Endothelial cell of umbilical vein (primary cell): ENCODE measurements around the gene GLYATL2. TPM values are rescaled to one million over a fixed set of nuclear protein-coding genes. Genes with fewer than 3 reads are reported as not detected.

Experiments used
- BruUV-seq: library from RNA; stranded (reverse); fragments of 400-500 nt; replicated peaks from 2 replicates; lab custom pipeline; 2021; lab: Mats Ljungman, UMichigan
- CTCF ChIA-PET: fragments of 300-600, 350-600 bp; sonication (Branson Sonifier 250); formaldehyde crosslinking; loops from one replicate; lab custom pipeline; 2021; ENCODE audit warnings: antibody characterized with exemption, inconsistent platforms; lab: Charles Lee
- POLR2A ChIA-PET: fragments of 300-600, 350-600 bp; sonication (Branson Sonifier 250); formaldehyde crosslinking; loops from one replicate; lab custom pipeline; 2021; ENCODE audit warnings: antibody characterized with exemption, inconsistent platforms; lab: Charles Lee
- DNase-seq: peaks from one replicate; pipeline ENCODE4 v3.0.0-alpha.2; 2011; ENCODE audit warnings: low read depth, low spot score
- FAIRE-seq: peaks from 2 replicates; lab custom pipeline; 2011; peaks lifted over from hg19 to GRCh38; lab: Jason Lieb, UNC
- H2AFZ ChIP-seq: 2 replicates; pipeline ENCODE4 v1.6.0; 2012; ENCODE audit warnings: low read depth, low read length, control low read depth, inconsistent platforms
- H3K27ac ChIP-seq: 2 replicates; pipeline ENCODE4 v1.5.1; 2011; ENCODE audit warnings: low read depth, mild to moderate bottlenecking, control low read depth, low read length, moderate library complexity; ENCODE audit not compliant: insufficient read depth
- H3K27me3 ChIP-seq, 2 experiments: 2 replicates each; pipeline versions ENCODE4 v1.6.0 to v1.6.1; 2011; ENCODE audit warnings: low read length in 2 of 2, mixed read lengths in 1 of 2; ENCODE audit not compliant: control insufficient read depth in 2 of 2, insufficient read depth in 2 of 2
- H3K36me3 ChIP-seq, 2 experiments: 2 replicates in 1 of 2; 3 replicates in 1 of 2; pipeline ENCODE4 v1.5.1; 2011; ENCODE audit warnings: low read length in 2 of 2, mild to moderate bottlenecking in 1 of 2, moderate library complexity in 1 of 2; ENCODE audit not compliant: control insufficient read depth in 2 of 2, insufficient read depth in 2 of 2; ENCODE audit errors: extremely low read depth in 1 of 2
- H3K4me1 ChIP-seq: 3 replicates; pipeline ENCODE4 v1.5.1; 2011; ENCODE audit warnings: mild to moderate bottlenecking, low read length; ENCODE audit not compliant: control insufficient read depth, insufficient read depth; ENCODE audit errors: extremely low read depth
- H3K4me2 ChIP-seq: 2 replicates; pipeline ENCODE4 v1.6.1; 2011; ENCODE audit warnings: low read length, control low read depth, mixed read lengths; ENCODE audit not compliant: insufficient read depth
- H3K4me3 ChIP-seq, 3 experiments: fragments of 200-600 bp in 1 of 3; sonication (generic), shearing (Covaris generic) in 1 of 3; replicated peaks in 1 of 3; 2 replicates each; pipeline ENCODE4 v1.5.1; 2011 to 2016; ENCODE audit warnings: control low read depth in 3 of 3, low read length in 3 of 3, mild to moderate bottlenecking in 2 of 3, inconsistent platforms in 1 of 3, low read depth in 1 of 3, moderate library complexity in 1 of 3; ENCODE audit not compliant: insufficient read depth in 1 of 3
- H3K79me2 ChIP-seq: 2 replicates; pipeline ENCODE4 v1.6.0; 2012; ENCODE audit warnings: low read length, inconsistent platforms; ENCODE audit not compliant: control insufficient read depth, insufficient read depth
- H3K9ac ChIP-seq: replicated peaks from 2 replicates; pipeline ENCODE3; 2011; ENCODE audit warnings: low read length, control low read depth; ENCODE audit not compliant: insufficient read depth; ENCODE audit errors: extremely low read depth
- H3K9me1 ChIP-seq: replicated peaks from 3 replicates; pipeline ENCODE4 v1.6.0; 2011; ENCODE audit warnings: mild to moderate bottlenecking, low read length; ENCODE audit not compliant: control insufficient read depth, insufficient read depth; ENCODE audit errors: extremely low read depth
- H3K9me3 ChIP-seq: replicated peaks from 2 replicates; pipeline ENCODE4 v1.5.1; 2012; ENCODE audit warnings: low read length, inconsistent platforms; ENCODE audit not compliant: control insufficient read depth, insufficient read depth
- H4K20me1 ChIP-seq: replicated peaks from 2 replicates; pipeline ENCODE3; 2011; ENCODE audit warnings: mild to moderate bottlenecking, low read length; ENCODE audit not compliant: control insufficient read depth, insufficient read depth; ENCODE audit errors: extremely low read depth
- EZH2 ChIP-seq: IDR thresholded peaks from 2 replicates; pipeline ENCODE4 v1.6.1; 2012; ENCODE audit warnings: borderline replicate concordance, low read depth, mild to moderate bottlenecking, moderate library complexity, low read length, inconsistent platforms; ENCODE audit not compliant: severe bottlenecking
- FOS ChIP-seq: IDR thresholded peaks from 2 replicates; pipeline ENCODE4 v1.6.1; 2011; ENCODE audit warnings: mild to moderate bottlenecking, low read length, moderate library complexity, borderline replicate concordance; ENCODE audit not compliant: insufficient read depth
- GATA2 ChIP-seq: IDR thresholded peaks from 2 replicates; pipeline ENCODE4 v1.7.0; 2011; ENCODE audit warnings: low read depth, mild to moderate bottlenecking, moderate library complexity, mixed read lengths, low read length; ENCODE audit not compliant: insufficient read length, insufficient read depth
- JUN ChIP-seq: IDR thresholded peaks from 2 replicates; pipeline ENCODE4 v1.6.1; 2011; ENCODE audit warnings: borderline replicate concordance, low read depth; ENCODE audit not compliant: insufficient read length, insufficient read depth
- MAX ChIP-seq: IDR thresholded peaks from 2 replicates; pipeline ENCODE4 v1.6.1; 2011; ENCODE audit not compliant: insufficient read depth, insufficient read length
- MYC ChIP-seq: IDR thresholded peaks from one replicate; pipeline ENCODE4 v1.6.1; 2011; ENCODE audit warnings: mild to moderate bottlenecking, low read depth, low read length
- POLR2A ChIP-seq: IDR thresholded peaks from 2 replicates; pipeline ENCODE4 v1.6.1; 2012; ENCODE audit warnings: low read depth, mild to moderate bottlenecking, control low read depth, low read length
- POLR2AphosphoS5 ChIP-seq: IDR thresholded peaks from 2 replicates; pipeline ENCODE4 v1.6.1; 2012; ENCODE audit warnings: low read depth, mild to moderate bottlenecking, control low read depth, low read length, moderate library complexity; ENCODE audit not compliant: insufficient read depth
- dilution Hi-C: fragments of 300-500 bp; cut with MboI; formaldehyde crosslinking; loops from one replicate; pipeline ENCODE4 v1.15.0; 2019; ENCODE audit warnings: low sequenced_read_pairs; ENCODE audit not compliant: extremely low pct_ligation_motif_present
- intact Hi-C: fragments of 100-400 bp; cut with micrococcal nuclease; formaldehyde crosslinking; loops from one replicate; pipeline ENCODE4 v1.10.0; 2022
- polyA plus RNA-seq, 4 experiments: library from polyadenylated mRNA; depleted of rRNA in 3 of 4; stranded (reverse) in 3 of 4; unstranded in 1 of 4; fragments of >200 nt; gene quantifications; 2 replicates each; pipeline versions ENCODE4 v1.2.1 to v1.2.3, GENCODE V29; 2011 to 2012; ENCODE audit warnings: missing spikeins in 1 of 4
- total RNA-seq: library from RNA; stranded (reverse); gene quantifications from 2 replicates; pipeline ENCODE4 v1.2.3, GENCODE V29; 2021
- TF ChIP-seq, protein P1 (sequence below), 2 donors: IDR thresholded peaks; 1 replicate in 1 of 2; 2 replicates in 1 of 2; pipeline ENCODE4 v1.5.1; 2011; ENCODE audit warnings: low read length in 2 of 2, mild to moderate bottlenecking in 2 of 2, moderate library complexity in 2 of 2, control low read depth in 1 of 2, inconsistent platforms in 1 of 2, low read depth in 1 of 2; ENCODE audit not compliant: insufficient read depth in 1 of 2; ENCODE audit errors: extremely low read depth in 1 of 2

The GLYATL2 gene
- total and polyA plus RNA-seq, 2 donors (not counting 3 experiments of a cell fraction or from before 2014, with no cell fraction given), result not detected

GRCh38 chr11:58796333-58796732, 48.2 kb downstream of the GLYATL2 start:
- POLR2A ChIA-PET, result no interaction called here

More at GRCh38 chr11:58796333-58796732, 48.2 kb downstream of the GLYATL2 start:
- FAIRE-seq (no peak), DNase-seq (no peak)
- Histone ChIP-seq H4K20me1 (no peaks in the 10 kb centered on the region), H3K4me1 (no peaks in the 10 kb centered on the region), H3K27ac (no peak overlapping the region), H3K79me2 (no peaks in the 10 kb centered on the region), H3K9me3 (no peaks in the 10 kb centered on the region), H2AFZ (no peak overlapping the region), H3K9ac (no peak overlapping the region), H3K27me3 (no peaks in the 10 kb centered on the region), H3K4me2 (no peak overlapping the region), H3K4me3 (no peak overlapping the region), H3K9me1 (no peaks in the 10 kb centered on the region), H3K36me3 (no peaks in the 10 kb centered on the region)
- dilution Hi-C loops (no loop called here), intact Hi-C loops (no loop called here)
- CTCF ChIA-PET, result no interaction called here
- no peak for TF ChIP-seq MAX
- TF ChIP-seq FOS, result no peak
- no peak for TF ChIP-seq POLR2AphosphoS5
- TF ChIP-seq JUN, result no peak
- TF ChIP-seq EZH2, result no peak
- TF ChIP-seq POLR2A, result no peak
- TF ChIP-seq, protein P1, sequence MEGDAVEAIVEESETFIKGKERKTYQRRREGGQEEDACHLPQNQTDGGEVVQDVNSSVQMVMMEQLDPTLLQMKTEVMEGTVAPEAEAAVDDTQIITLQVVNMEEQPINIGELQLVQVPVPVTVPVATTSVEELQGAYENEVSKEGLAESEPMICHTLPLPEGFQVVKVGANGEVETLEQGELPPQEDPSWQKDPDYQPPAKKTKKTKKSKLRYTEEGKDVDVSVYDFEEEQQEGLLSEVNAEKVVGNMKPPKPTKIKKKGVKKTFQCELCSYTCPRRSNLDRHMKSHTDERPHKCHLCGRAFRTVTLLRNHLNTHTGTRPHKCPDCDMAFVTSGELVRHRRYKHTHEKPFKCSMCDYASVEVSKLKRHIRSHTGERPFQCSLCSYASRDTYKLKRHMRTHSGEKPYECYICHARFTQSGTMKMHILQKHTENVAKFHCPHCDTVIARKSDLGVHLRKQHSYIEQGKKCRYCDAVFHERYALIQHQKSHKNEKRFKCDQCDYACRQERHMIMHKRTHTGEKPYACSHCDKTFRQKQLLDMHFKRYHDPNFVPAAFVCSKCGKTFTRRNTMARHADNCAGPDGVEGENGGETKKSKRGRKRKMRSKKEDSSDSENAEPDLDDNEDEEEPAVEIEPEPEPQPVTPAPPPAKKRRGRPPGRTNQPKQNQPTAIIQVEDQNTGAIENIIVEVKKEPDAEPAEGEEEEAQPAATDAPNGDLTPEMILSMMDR (IDR thresholded peaks at IDR 0.05; ENCODE audit: extremely low read depth in 1 of 2, insufficient read depth in 1 of 2, low read depth in 1 of 2, low read length in 2 of 2), result no peak
- TF ChIP-seq GATA2, result no peak
- no peak for TF ChIP-seq MYC
- no TSS peak for BruUV-seq
